Osteocyte (in vitro differentiated cells): Measurements from ENCODE around the gene PDLIM5. TPM values are rescaled to one million over a fixed set of nuclear protein-coding genes. Genes with fewer than 3 reads are reported as not detected.
"Not testable (repeated sequence)": the region's sequence is repeated elsewhere in the genome, so short reads cannot be mapped to it uniquely, and the experiment has no call there.

Experiments
- DNase-seq: peaks from one replicate; pipeline ENCODE4 v3.0.0; 2021; ENCODE audit warnings: mixed read lengths; ENCODE audit not compliant: unreplicated experiment; ENCODE audit errors: extremely low spot score
- H3K27ac Mint-ChIP-seq: one replicate; pipeline ENCODE4 v1.8.0; 2021; ENCODE audit warnings: mild to moderate bottlenecking, mixed read lengths; ENCODE audit not compliant: unreplicated experiment
- H3K27me3 Mint-ChIP-seq: one replicate; pipeline ENCODE4 v1.8.0; 2021; ENCODE audit warnings: mixed read lengths; ENCODE audit not compliant: unreplicated experiment
- H3K36me3 Mint-ChIP-seq: one replicate; pipeline ENCODE4 v1.8.0; 2021; ENCODE audit warnings: mixed read lengths; ENCODE audit not compliant: unreplicated experiment
- H3K4me1 Mint-ChIP-seq: one replicate; pipeline ENCODE4 v1.8.0; 2021; ENCODE audit warnings: mixed read lengths; ENCODE audit not compliant: unreplicated experiment
- H3K4me3 Mint-ChIP-seq: one replicate; pipeline ENCODE4 v1.8.0; 2021; ENCODE audit warnings: mild to moderate bottlenecking, moderate library complexity, mixed read lengths; ENCODE audit not compliant: unreplicated experiment
- H3K9me3 Mint-ChIP-seq: one replicate; pipeline ENCODE4 v1.8.0; 2021; ENCODE audit warnings: mixed read lengths; ENCODE audit not compliant: unreplicated experiment
- total RNA-seq: library from RNA; stranded (reverse); gene quantifications from 2 replicates; pipeline ENCODE4 v1.2.1, GENCODE V29; 2021
- TF ChIP-seq, protein P1 (sequence below): fragments of 200-600 bp; sonication (generic); IDR thresholded peaks from 2 replicates; pipeline ENCODE4 v1.5.0; 2021; ENCODE audit warnings: antibody characterized with exemption, mild to moderate bottlenecking, moderate library complexity

Gene PDLIM5
- total RNA-seq, 1 donor from 2014 or later, result 324 TPM

DNA sequence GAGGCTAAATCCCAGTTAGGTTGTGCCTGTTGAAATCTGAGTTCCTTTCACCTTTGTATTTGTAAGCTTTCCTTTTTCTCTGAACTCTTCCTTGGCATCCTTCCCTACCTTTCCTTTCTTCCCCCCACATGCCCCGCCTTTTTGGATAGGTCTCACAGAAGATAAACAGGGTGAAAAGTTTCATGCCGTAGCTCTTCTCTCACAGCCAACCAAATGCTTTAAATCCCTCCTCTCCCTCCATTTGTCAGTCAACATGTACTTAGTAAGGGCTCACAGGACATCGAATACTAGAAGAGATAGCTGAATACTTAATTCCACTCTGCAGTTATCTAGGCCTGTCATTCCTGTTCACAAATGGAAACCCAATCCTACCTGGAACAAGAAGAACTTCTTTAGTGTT, 198.9 kb downstream of the PDLIM5 start:
- DNase-seq, result no peak
- peaks cover 34% of the 10 kb centered on the region for H3K4me1 Mint-ChIP-seq
- no peak overlapping the region for H3K27ac Mint-ChIP-seq
- H3K27me3 Mint-ChIP-seq, result no peaks in the 10 kb centered on the region
- TF ChIP-seq, protein P1, sequence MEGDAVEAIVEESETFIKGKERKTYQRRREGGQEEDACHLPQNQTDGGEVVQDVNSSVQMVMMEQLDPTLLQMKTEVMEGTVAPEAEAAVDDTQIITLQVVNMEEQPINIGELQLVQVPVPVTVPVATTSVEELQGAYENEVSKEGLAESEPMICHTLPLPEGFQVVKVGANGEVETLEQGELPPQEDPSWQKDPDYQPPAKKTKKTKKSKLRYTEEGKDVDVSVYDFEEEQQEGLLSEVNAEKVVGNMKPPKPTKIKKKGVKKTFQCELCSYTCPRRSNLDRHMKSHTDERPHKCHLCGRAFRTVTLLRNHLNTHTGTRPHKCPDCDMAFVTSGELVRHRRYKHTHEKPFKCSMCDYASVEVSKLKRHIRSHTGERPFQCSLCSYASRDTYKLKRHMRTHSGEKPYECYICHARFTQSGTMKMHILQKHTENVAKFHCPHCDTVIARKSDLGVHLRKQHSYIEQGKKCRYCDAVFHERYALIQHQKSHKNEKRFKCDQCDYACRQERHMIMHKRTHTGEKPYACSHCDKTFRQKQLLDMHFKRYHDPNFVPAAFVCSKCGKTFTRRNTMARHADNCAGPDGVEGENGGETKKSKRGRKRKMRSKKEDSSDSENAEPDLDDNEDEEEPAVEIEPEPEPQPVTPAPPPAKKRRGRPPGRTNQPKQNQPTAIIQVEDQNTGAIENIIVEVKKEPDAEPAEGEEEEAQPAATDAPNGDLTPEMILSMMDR, result no peak
- H3K4me3 Mint-ChIP-seq, result no peak overlapping the region
- H3K36me3 Mint-ChIP-seq, result peaks cover 62% of the 10 kb centered on the region
- no peaks in the 10 kb centered on the region for H3K9me3 Mint-ChIP-seq

DNA sequence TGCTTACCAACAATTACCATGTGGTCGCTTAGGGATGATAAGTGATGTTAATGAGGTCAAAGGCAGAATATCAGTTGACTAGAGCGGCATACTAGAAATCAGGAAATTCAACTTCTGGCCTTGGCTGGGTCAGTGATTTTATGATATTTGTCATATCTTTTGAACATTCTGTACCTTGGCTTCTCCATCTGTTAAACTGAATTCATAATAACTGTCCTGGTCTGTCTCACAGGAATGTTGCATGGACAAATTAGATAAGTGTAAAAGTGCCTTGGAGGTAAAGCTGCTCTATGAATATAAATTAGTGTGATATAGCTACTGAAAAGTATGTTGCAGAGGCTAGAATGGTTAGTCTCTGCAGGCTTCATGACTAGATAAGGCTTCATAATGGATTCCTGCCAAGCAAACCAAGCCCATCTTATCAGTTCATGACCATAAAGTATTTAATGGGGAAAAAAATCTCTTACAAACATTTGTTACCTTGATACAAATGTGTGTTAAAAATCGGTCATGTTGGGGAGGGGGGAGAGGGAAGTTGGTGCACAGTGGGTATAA, 201.4 kb downstream of the PDLIM5 start:
- TF ChIP-seq, protein P1, result no peak
- no peak overlapping the region for H3K27ac Mint-ChIP-seq
- DNase-seq, result no peak
- no peak overlapping the region for H3K4me3 Mint-ChIP-seq
- no peaks in the 10 kb centered on the region for H3K9me3 Mint-ChIP-seq
- no peaks in the 10 kb centered on the region for H3K27me3 Mint-ChIP-seq
- peaks cover 34% of the 10 kb centered on the region for H3K4me1 Mint-ChIP-seq
- peaks cover 53% of the 10 kb centered on the region for H3K36me3 Mint-ChIP-seq

DNA sequence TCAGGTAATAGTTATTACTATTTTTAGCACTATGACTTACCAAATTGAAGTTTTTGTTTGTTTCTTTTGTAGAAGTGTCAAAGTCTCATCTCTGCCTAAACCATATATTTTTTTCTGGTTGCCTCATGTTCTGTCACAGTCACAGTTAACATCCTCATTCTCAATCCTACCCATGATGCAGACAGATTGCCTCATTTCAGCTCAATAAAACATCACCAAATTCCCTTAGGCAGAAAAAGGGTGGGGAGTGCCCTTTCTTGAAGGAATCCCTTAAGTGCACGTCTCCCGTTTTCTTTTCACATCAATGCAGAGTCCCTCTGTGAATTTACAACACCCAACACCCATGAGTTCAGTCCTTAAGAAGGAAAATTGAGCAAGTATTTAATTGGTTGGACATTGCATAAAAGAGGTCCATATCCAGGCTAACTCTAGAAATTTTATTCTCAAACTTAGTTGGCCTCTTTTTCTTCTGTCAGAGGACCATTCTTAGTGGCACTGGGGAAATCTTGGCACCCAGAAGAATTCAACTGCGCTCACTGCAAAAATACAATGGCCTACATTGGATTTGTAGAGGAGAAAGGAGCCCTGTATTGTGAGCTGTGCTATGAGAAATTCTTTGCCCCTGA, 202.4 kb downstream of the PDLIM5 start:
- no peak for DNase-seq
- Mint-ChIP-seq H3K36me3 (peaks cover 56% of the 10 kb centered on the region), H3K4me1 (peaks cover 34% of the 10 kb centered on the region), H3K4me3 (no peak overlapping the region), H3K9me3 (no peaks in the 10 kb centered on the region), H3K27ac (peak overlapping the region; percentile 63), H3K27me3 (no peaks in the 10 kb centered on the region)
- TF ChIP-seq, protein P1, result no peak

DNA sequence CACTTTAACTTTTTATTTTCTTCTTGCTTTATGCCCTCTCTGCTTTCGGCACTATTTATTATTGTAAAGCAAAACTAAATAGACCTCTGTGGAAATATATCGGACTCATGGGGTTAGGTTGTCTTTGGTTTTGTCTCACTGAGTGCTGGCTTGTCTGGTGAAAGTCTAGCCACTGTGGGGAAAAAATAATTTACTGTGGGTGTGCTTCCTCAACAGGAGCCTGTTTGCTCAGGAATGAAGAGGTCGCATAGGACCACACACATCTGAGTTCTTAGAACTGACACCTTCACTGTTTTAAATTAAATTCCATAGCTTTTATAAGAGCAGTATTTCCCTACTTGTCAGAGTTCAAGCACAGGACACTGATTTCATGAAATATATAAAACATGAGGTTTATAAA, 203.0 kb downstream of the PDLIM5 start:
- H3K36me3 Mint-ChIP-seq, result peaks cover 54% of the 10 kb centered on the region
- peak overlapping the region; percentile 48 for H3K27ac Mint-ChIP-seq
- no peak overlapping the region for H3K4me3 Mint-ChIP-seq
- H3K4me1 Mint-ChIP-seq, result peaks cover 28% of the 10 kb centered on the region
- no peaks in the 10 kb centered on the region for H3K27me3 Mint-ChIP-seq
- no peaks in the 10 kb centered on the region for H3K9me3 Mint-ChIP-seq
- TF ChIP-seq, protein P1, result no peak
- DNase-seq, result no peak

DNA sequence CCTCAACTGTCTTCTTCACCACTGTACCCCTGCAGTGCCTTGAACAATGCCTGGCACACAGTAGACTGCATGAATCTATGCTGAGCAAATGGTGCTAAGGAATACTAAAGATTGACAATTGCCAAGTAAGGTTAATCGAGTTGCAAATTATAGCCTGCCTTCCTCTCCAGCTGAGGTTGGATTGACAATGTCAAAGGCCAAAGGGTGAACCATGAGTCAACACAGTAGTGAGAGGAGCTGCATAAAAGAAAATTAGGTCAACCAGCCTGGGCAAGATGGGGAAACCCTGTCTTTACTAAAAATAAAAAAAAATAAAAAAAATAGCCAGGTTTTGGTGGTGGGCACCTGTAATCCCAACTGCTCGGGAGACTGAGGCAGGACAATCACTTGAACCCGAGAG, 208.9 kb downstream of the PDLIM5 start:
- TF ChIP-seq, protein P1, result no peak
- no peak for DNase-seq
- Mint-ChIP-seq H3K4me3 (no peak overlapping the region), H3K36me3 (peaks cover 44% of the 10 kb centered on the region), H3K9me3 (no peaks in the 10 kb centered on the region), H3K27ac (peak overlapping the region; percentile 34), H3K4me1 (no peaks in the 10 kb centered on the region), H3K27me3 (no peaks in the 10 kb centered on the region)

DNA sequence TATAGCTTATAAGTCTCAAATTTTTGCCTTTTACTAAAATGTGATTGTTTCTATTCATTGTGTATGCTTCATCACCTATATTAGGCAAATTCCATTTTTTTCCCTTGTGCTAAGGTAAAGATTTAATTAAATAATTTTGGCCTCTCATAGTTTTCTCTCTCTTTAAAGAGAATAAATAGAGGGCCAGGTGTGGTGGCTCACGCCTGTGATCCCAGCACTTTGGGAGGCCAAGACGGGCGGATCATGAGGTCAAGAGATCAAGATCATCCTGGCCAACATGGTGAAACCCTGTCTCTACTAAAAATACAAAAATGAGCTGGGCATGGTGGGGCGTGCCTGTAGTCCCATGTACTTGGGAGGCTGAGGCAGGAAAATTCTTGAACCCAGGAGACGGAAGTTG, 213.3 kb downstream of the PDLIM5 start:
- DNase-seq, H3K27me3 Mint-ChIP-seq, H3K9me3 Mint-ChIP-seq, H3K27ac Mint-ChIP-seq, H3K4me1 Mint-ChIP-seq, H3K4me3 Mint-ChIP-seq: not testable (repeated sequence)
- H3K36me3 Mint-ChIP-seq, result peaks cover 54% of the 10 kb centered on the region
